Measurements from ENCODE around the gene RAB3GAP1. TPM values are rescaled to one million over a fixed set of nuclear protein-coding genes. Genes with fewer than 3 reads are reported as not detected.

RAB3GAP1 gene
- total RNA-seq, 2 donors from 2014 or later, result 34.3 to 47.9 TPM

DNA sequence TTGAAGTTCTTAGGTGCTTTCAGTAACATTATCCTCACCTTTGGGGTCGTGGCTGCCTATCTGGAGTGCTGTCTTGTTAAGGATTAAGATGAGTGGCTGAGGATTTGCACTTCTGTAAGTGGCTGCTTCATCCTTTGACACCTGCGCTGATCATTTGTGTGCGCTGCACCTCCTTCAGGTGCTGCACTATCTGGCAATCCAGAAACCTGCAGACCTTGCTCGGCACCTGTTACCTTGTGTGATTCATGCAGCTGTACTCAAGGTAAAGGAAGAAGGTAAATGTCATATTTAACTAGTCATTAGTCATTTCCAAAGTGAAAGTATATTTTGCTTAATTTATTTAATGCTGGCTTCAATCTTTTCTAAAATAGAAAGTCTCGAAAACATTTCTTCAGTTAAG, 110.3 kb downstream of the RAB3GAP1 start:
- Histone ChIP-seq H3K4me3 (no peak overlapping the region), H3K27me3 (no peaks in the 10 kb centered on the region), H3K36me3 (no peaks in the 10 kb centered on the region), H3K4me1 (no peaks in the 10 kb centered on the region), H3K9me3 (no peaks in the 10 kb centered on the region), H3K27ac (no peak overlapping the region), H3K9ac (ENCODE audit: low read depth in 2 of 2, low read length in 2 of 2) (no peak overlapping the region)
- TF ChIP-seq, protein P1, sequence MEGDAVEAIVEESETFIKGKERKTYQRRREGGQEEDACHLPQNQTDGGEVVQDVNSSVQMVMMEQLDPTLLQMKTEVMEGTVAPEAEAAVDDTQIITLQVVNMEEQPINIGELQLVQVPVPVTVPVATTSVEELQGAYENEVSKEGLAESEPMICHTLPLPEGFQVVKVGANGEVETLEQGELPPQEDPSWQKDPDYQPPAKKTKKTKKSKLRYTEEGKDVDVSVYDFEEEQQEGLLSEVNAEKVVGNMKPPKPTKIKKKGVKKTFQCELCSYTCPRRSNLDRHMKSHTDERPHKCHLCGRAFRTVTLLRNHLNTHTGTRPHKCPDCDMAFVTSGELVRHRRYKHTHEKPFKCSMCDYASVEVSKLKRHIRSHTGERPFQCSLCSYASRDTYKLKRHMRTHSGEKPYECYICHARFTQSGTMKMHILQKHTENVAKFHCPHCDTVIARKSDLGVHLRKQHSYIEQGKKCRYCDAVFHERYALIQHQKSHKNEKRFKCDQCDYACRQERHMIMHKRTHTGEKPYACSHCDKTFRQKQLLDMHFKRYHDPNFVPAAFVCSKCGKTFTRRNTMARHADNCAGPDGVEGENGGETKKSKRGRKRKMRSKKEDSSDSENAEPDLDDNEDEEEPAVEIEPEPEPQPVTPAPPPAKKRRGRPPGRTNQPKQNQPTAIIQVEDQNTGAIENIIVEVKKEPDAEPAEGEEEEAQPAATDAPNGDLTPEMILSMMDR (IDR thresholded peaks at IDR 0.05), result no peak
- intact Hi-C loops (cut with DNase I), result loop anchor here (10.0 kb wide), 1 partner anchor 612 kb away; no protein-coding TSS in a partner anchor
- DNase-seq, result no peak

DNA sequence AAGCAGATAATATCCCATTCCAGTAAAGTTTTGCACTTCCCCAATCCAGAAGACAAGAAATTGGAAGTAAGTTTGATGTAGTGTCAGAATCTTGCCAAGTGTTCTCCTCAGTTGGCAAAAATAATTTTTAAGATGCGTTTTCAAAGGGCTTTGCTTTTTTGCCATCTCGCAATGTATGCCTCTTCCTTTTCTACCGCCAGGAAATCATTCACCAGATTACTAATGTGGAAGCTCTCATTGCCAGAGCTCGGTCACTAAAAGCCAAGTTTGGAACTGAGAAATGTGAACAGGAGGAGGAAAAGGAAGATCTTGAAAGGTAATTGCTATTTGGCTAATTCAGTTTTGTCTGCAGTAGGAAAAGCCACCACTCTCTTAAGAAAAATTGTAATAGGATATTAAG, 110.7 kb downstream of the RAB3GAP1 start:
- no peak overlapping the region for H3K9ac ChIP-seq (ENCODE audit: low read depth in 2 of 2, low read length in 2 of 2)
- no peaks in the 10 kb centered on the region for H3K9me3 ChIP-seq
- no peaks in the 10 kb centered on the region for H3K36me3 ChIP-seq
- TF ChIP-seq, protein P1 (IDR thresholded peaks at IDR 0.05), result no peak
- H3K27ac ChIP-seq, result no peak overlapping the region
- H3K4me3 ChIP-seq, result no peak overlapping the region
- H3K27me3 ChIP-seq, result no peaks in the 10 kb centered on the region
- intact Hi-C loops (cut with DNase I), result loop anchor here (10.0 kb wide), 1 partner anchor 612 kb away; no protein-coding TSS in a partner anchor
- H3K4me1 ChIP-seq, result no peaks in the 10 kb centered on the region
- DNase-seq, result no peak

DNA sequence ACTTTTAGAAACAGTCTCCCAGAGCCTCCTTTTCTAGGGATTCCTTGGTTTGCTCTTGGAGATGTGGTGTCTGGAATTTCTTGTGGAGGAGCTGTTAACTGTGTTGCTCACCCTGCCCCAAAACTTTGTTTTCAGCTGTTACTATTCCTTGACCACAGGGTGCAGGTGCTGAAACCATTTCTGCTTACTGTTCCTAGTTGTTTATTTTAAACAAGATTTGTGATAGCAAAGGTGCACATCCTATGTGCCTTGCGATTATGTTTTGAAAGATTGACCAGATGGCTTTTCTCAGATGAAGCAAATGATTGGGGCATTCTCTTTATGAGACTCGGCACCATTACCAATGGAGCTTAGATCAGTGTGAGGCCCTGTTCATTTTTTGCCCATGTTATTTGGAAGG, 111.2 kb downstream of the RAB3GAP1 start:
- Histone ChIP-seq H3K27ac (no peak overlapping the region), H3K27me3 (no peaks in the 10 kb centered on the region), H3K9ac (ENCODE audit: low read depth in 2 of 2, low read length in 2 of 2) (no peak overlapping the region), H3K4me1 (no peaks in the 10 kb centered on the region), H3K36me3 (no peaks in the 10 kb centered on the region), H3K4me3 (no peak overlapping the region), H3K9me3 (no peaks in the 10 kb centered on the region)
- no peak for DNase-seq
- TF ChIP-seq, protein P1 (IDR thresholded peaks at IDR 0.05), result no peak
- intact Hi-C loops (cut with DNase I), result loop anchor here (10.0 kb wide), 1 partner anchor 611 kb away; no protein-coding TSS in a partner anchor

DNA sequence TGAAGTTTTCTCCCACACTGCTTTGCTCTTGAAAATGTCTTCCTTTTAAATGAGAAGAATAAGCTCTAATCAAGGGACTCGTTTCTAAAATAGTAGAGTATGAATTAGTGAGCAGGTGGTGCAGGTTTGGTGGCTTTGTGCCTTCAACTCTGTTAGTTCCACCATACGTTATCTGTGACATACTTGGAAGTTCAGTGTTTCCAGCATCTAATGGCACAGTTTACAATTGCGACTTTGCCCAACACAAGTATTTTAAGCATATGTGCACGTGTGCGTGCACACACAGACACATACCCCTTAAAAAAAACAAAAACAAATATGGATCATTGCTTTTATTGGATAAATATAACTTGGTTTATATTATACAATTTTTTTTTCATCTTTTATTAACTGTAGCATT, 111.8 kb downstream of the RAB3GAP1 start:
- H3K27ac ChIP-seq, result no peak overlapping the region
- H3K9ac ChIP-seq (ENCODE audit: low read depth in 2 of 2, low read length in 2 of 2), result no peak overlapping the region
- TF ChIP-seq, protein P1 (IDR thresholded peaks at IDR 0.05), result no peak
- no peaks in the 10 kb centered on the region for H3K27me3 ChIP-seq
- no peaks in the 10 kb centered on the region for H3K4me1 ChIP-seq
- intact Hi-C loops (cut with DNase I), result loop anchor here (10.0 kb wide), 1 partner anchor 611 kb away; no protein-coding TSS in a partner anchor
- no peak for DNase-seq
- no peaks in the 10 kb centered on the region for H3K36me3 ChIP-seq
- H3K4me3 ChIP-seq, result no peak overlapping the region
- H3K9me3 ChIP-seq, result no peaks in the 10 kb centered on the region

DNA sequence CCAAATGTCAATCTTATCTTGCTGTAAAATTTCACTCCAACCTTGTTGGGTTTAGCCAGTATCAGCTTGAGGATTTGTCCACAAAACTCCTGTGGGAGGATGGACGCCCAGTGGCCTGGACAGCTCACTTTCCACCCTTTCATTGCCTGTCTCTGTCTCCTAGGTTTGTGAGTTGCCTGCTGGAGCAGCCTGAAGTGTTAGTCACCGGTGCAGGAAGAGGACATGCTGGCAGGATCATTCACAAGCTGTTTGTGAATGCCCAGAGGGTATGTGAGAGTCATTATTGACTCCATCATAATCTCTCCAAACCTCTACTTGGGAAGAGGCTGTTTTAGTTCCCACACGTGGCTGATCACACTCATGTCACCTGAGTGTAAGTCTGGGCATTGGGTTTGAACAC, 112.3 kb downstream of the RAB3GAP1 start:
- no peaks in the 10 kb centered on the region for H3K27me3 ChIP-seq
- H3K9ac ChIP-seq (ENCODE audit: low read depth in 2 of 2, low read length in 2 of 2), result no peak overlapping the region
- no peaks in the 10 kb centered on the region for H3K9me3 ChIP-seq
- TF ChIP-seq, protein P1 (IDR thresholded peaks at IDR 0.05), result no peak
- no peak overlapping the region for H3K4me3 ChIP-seq
- H3K27ac ChIP-seq, result no peak overlapping the region
- intact Hi-C loops (cut with DNase I), result loop anchor here (10.0 kb wide), 1 partner anchor 610 kb away; no protein-coding TSS in a partner anchor
- no peaks in the 10 kb centered on the region for H3K4me1 ChIP-seq
- no peak for DNase-seq
- H3K36me3 ChIP-seq, result no peaks in the 10 kb centered on the region
